Kidney capillary endothelial cell (primary cell): ENCODE data around the gene EIF5.

Experiments used
- DNase-seq: peaks from one replicate; pipeline ENCODE4 v3.0.0-alpha.2; 2018; ENCODE audit warnings: low spot score

Gene EIF5

DNA sequence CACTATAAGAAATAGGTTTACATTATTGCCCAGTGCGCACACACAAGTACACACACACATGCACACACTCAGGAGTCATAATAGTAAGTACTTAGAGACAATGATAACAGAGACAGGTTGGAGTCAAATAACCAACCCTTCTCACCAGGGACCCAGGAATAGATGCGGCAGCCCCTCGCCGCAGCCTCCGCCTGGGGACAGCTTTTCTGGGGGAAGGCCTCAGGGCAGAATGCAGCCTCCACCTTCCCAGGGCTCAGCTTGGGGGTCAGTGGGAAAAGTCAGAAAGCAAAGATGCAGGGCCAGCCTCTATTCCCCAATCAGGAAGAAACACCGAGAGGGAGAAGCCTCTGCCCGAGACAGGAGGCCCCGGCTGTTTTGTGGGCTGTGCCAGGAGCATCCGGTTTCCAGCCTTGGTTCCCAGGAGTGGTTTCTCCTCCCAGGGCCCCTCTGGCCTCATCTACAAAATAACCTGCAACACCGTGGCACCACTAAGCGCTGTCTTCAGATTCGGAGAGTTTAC is 23.4 kb upstream of the EIF5 start:
- DNase-seq, result no peak

GRCh38 chr14:103311171-103311997 is 22.7 kb upstream of the EIF5 start:
- no peak for DNase-seq

GRCh38 chr14:103312006-103312635 is 21.9 kb upstream of the EIF5 start:
- DNase-seq, result no peak

GRCh38 chr14:103313704-103314103 is 20.3 kb upstream of the EIF5 start:
- DNase-seq, result peak; percentile 86

- no peak for DNase-seq
Observed at GRCh38 chr14:103314496-103315277, 19.4 kb upstream of the EIF5 start.

DNA sequence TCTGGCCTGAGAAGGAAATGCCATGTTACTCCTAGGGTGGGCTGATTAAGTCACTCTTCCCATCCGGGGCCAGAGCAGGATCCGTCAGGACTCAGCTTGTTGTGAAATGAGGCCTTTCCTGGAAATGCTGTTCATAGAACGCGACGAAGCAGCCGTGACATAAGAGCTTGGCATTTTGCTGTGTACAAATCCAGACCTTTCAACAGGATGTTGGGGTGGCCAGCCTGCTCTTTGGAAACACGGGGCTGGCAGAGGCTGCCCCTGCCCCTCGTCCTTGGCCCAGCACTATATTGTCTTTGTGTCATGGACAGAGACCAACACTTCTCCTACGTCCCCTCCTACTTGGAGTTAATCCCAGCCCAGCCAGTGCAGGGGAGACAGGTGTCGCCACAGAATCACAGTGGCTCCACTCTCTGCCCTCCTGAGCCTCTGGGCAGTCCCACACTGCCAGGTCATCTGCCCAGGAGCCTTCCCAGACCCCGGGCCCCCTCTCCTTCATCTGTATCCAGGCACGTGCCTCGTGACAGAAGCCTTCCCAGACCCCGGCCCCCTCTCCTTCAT is 18.6 kb upstream of the EIF5 start:
- peak; percentile 81 for DNase-seq

DNA sequence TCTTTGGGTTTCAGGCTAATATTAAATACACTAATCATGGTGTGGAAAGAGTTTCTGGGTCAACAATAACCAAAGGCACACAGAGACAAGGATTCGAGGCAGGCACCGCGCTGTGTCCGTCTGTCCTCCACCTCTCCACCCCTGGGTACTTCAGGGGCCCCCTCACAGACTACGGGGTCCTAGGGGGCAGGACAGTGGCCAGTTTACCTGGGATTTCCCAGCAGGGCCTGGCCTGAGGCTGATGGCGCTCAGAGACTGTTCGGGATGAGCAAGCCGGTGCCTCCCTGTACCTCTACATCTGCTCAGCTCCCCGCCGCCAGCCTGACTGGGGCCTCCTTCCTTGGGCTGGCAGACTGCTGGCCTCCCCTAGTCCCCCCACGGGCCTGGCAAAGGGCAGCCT is 18.1 kb upstream of the EIF5 start:
- DNase-seq, result no peak

- no peak for DNase-seq
Observed at GRCh38 chr14:103316721-103317121, 17.3 kb upstream of the EIF5 start.

DNA sequence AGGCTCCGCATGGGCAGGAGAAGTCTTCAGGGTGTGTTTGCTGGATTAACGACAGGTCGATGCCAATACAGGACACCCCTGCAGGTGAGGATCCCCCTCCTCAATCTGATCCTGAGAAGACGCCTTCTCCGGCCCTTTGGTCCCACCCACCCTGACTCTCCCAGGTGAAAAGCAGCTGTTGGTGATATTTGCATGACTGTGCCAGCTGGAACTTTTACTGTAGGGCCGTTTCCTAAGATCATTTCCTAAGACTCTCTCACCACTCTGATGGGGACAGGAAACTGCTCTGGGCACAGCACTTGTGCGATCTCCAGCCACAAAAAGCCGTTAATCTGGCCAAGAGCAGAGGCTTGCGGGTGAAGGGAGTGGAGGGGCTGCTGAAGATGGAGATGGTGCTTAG is 16.8 kb upstream of the EIF5 start:
- DNase-seq, result no peak

DNA sequence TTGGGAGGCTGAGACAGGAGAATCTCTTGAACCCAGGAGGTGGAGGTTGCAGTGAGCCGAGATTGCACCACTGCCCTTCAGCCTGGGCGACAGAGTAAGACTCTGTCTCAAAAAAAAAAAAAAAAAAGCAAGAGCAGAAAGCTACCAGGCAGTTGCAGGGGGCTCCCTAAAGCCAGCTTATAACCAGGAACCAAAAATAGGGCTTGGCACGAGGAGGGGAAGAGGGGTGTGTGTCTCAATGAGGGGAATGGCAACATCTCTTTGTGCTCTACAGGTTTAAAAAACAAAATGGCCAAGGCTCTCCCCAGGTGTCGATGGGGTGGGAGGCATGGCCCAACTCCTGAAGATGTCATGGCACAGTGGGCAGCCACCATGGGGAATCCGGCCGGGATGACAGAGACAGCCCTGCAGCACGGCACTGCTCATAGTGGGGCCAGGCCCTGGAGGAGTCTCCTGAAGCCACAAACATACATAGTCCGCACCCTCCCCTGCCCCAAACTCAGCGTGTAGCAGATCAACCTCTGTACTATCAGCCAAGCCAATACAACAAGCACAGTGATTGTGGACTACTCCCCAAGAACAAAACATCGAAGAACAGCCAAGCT is 16.0 kb upstream of the EIF5 start:
- DNase-seq, result no peak

DNA sequence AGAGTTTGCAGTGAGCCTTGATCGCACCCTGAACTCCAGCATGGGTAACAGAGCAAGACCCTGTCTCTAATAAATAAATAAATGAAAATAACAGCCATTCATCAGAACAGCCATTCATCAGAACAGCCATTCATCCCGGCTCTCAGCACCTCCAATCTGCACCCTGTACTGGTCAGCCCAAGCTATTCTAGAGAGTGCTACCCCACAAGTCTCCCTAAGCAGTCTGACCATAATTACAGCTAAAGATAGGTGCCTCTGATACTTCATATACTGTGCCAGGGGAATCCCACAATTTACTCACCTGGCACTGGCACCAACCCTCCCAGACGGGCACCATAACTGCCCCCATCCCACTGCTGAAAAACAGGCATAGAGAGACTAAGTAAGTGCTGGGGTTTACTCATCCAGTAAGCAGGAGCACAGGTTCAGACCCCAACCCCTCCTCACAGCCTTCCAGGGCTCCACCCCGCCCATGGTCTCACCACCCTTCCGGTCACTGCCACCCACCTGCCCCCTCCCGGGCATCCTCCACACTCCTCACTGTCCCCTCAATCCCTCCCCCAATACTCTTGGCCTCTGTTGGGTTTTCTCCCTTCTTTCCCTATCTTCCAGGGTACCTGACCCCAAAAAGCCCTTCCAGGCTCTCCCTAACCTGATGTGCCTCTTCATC is 15.2 kb upstream of the EIF5 start:
- DNase-seq, result no peak

GRCh38 chr14:103319422-103319821 is 14.6 kb upstream of the EIF5 start:
- no peak for DNase-seq

GRCh38 chr14:103326078-103326477 is 8.0 kb upstream of the EIF5 start:
- DNase-seq, result no peak

DNA sequence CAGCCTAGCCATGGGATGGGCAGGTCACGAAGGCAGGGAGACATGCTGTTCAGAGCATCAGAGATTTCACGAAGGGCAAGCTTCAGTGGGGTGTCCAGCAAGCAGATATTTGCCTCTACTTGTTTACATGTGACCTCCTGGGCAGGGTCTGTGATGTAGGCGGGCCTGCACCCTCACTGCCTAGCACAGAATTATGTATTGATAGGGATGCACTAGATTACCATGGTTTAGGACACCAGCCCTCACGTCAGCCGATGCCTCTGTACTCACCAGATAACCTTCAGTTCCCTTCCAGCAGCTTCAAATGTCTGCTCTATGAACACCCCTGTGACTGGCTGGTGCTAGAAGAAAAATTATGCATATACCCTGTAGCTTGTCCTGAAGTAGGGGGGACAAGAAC is 5.1 kb upstream of the EIF5 start:
- no peak for DNase-seq

- no peak for DNase-seq
Observed at GRCh38 chr14:103329401-103330347, 4.4 kb upstream of the EIF5 start.

GRCh38 chr14:103330536-103330935 is 3.5 kb upstream of the EIF5 start:
- DNase-seq, result no peak

GRCh38 chr14:103332143-103332919 is 1.7 kb upstream of the EIF5 start:
- no peak for DNase-seq

GRCh38 chr14:103334644-103335622 is 896 bp downstream of the EIF5 start:
- peak; percentile 57 for DNase-seq
